Sigmoid colon (tissue), 7 donors: ENCODE data around the gene CTXN1. TPM values are rescaled to one million over a fixed set of nuclear protein-coding genes. Genes with fewer than 3 reads are reported as not detected.

Experiments used
- DNase-seq: peaks from one replicate; pipeline ENCODE4 v3.0.0-alpha.2; 2019
- H3K27ac ChIP-seq, 4 donors: fragments of 200-600 bp; sonication (generic); one replicate each; pipeline ENCODE4 v1.5.1; 2016 to 2019; ENCODE audit warnings: mild to moderate bottlenecking in 1 of 4
- H3K27me3 ChIP-seq, 3 donors: fragments of 200-600 bp; sonication (generic); one replicate each; pipeline ENCODE4 v1.5.1; 2019; ENCODE audit warnings: mild to moderate bottlenecking in 1 of 3
- H3K36me3 ChIP-seq, 4 donors: fragments of 200-600 bp; sonication (generic); one replicate each; pipeline ENCODE4 v1.5.1; 2016 to 2019
- H3K4me1 ChIP-seq, 4 donors: fragments of 200-600 bp; sonication (generic); one replicate each; pipeline ENCODE4 v1.5.1; 2017 to 2019
- H3K4me3 ChIP-seq, 4 donors: fragments of 200-600 bp; sonication (generic); one replicate each; pipeline ENCODE4 v1.5.1; 2017 to 2019; ENCODE audit warnings: mild to moderate bottlenecking in 2 of 4, moderate library complexity in 1 of 4
- H3K9me3 ChIP-seq, 4 donors: fragments of 200-600 bp in 3 of 4; sonication (generic) in 3 of 4; one replicate each; pipeline versions ENCODE4 v1.5.1 to v1.6.1; 2013 to 2019
- CTCF ChIP-seq, 4 experiments: fragments of 450-650 bp in 3 of 4; fragments of 200-600 bp in 1 of 4; IDR thresholded peaks; one replicate each; pipeline ENCODE4 v1.5.1; 2016 to 2019; ENCODE audit warnings: antibody characterized with exemption in 4 of 4, mild to moderate bottlenecking in 3 of 4, moderate library complexity in 2 of 4
- EP300 ChIP-seq, 4 donors: sonication (generic); formaldehyde crosslinking; IDR thresholded peaks; one replicate each; pipeline ENCODE4 v1.6.1; 2017; ENCODE audit warnings: antibody characterized with exemption in 4 of 4
- POLR2A ChIP-seq, 2 donors: fragments of 450-650 bp; IDR thresholded peaks; one replicate each; pipeline ENCODE4 v1.6.1; 2016; ENCODE audit warnings: antibody characterized with exemption in 2 of 2, mild to moderate bottlenecking in 2 of 2, moderate library complexity in 2 of 2
- POLR2AphosphoS5 ChIP-seq, 4 donors: sonication (generic); formaldehyde crosslinking; IDR thresholded peaks; one replicate each; pipeline ENCODE4 v1.6.1; 2017; ENCODE audit warnings: antibody characterized with exemption in 4 of 4
- WGBS, 2 donors: extraction: QIAGEN DNeasy Blood & Tissue Kit; methylation state at CpG; one replicate each; pipeline ENCODE4 v1.1.7; 2013; 5-methylcytosine and 5-hydroxymethylcytosine counted together
- intact Hi-C: fragments of 100-400 bp; cut with DNase I; formaldehyde crosslinking; loops from one replicate; pipeline ENCODE4 v1.15.1; 2023
- polyA plus RNA-seq, 3 donors: library from polyadenylated mRNA; stranded (reverse); fragments of 200-250 nt; gene quantifications; one replicate each; pipeline ENCODE4 v1.2.3, GENCODE V29; 2013
- total RNA-seq, 4 donors: library from RNA; depleted of rRNA; stranded (reverse); fragments of >200 nt; gene quantifications; one replicate each; pipeline ENCODE4 v1.1.0, GENCODE V29; 2016
- donor health status: healthy with polysubstance abuse.
- donor health status: Bipolar disorder and iron deficiency.
- donor health status: healthy.

CTXN1 gene
- total and polyA plus RNA-seq, 7 donors: 0.60 to 92.2 (median 25.3) TPM

GRCh38 chr19:7916103-7916954 is 9.6 kb downstream of the CTXN1 start:
- no peak for TF ChIP-seq POLR2A (IDR thresholded peaks at IDR 0.05)
- TF ChIP-seq EP300 (IDR thresholded peaks at IDR 0.05): no peak
- no peak for TF ChIP-seq CTCF (IDR thresholded peaks at IDR 0.05)
- TF ChIP-seq POLR2AphosphoS5 (IDR thresholded peaks at IDR 0.05): no peak
- H3K27ac ChIP-seq: peak overlapping the region in 1 of 4 donors; percentile 81
- H3K4me1 ChIP-seq: peaks cover 0 to 48% (median 46%) of the 10 kb centered on the region in 4 donors
- intact Hi-C loops: no loop called here
- peak overlapping the region in 3 of 4 donors; percentile 8 to 42 (median 33) for H3K4me3 ChIP-seq
- H3K36me3 ChIP-seq: peaks cover 17 to 23% (median 18%) of the 10 kb centered on the region in 4 donors
- 1% methylated on average over 104 of the region's 104 CpGs for WGBS, 2 donors
- peaks cover 38 to 52% (median 52%) of the 10 kb centered on the region in 3 donors for H3K27me3 ChIP-seq
- H3K9me3 ChIP-seq: no peaks in the 10 kb centered on the region
- DNase-seq: no peak

- Histone ChIP-seq H3K36me3 (peaks cover 25 to 31% (median 26%) of the 10 kb centered on the region in 4 donors), H3K4me3 (peak overlapping the region in 1 of 4 donors; percentile 33), H3K4me1 (peaks cover 0 to 43% (median 41%) of the 10 kb centered on the region in 4 donors), H3K9me3 (no peaks in the 10 kb centered on the region), H3K27ac (no peak overlapping the region), H3K27me3 (peaks cover 38 to 52% (median 52%) of the 10 kb centered on the region in 3 donors)
- 38 to 49% methylated on average over 24 of the region's 24 CpGs for WGBS, 2 donors
- intact Hi-C loops: no loop called here
- no peak for DNase-seq
- peak in 1 of 4 donors; percentile 24 for TF ChIP-seq POLR2AphosphoS5 (IDR thresholded peaks at IDR 0.05)
- TF ChIP-seq POLR2A (IDR thresholded peaks at IDR 0.05): no peak
Observed at GRCh38 chr19:7915250-7916102, 10.5 kb downstream of the CTXN1 start.

- H3K4me1 ChIP-seq: peaks cover 0 to 39% (median 36%) of the 10 kb centered on the region in 4 donors
- DNase-seq: no peak
Observed at GRCh38 chr19:7914598-7915045, 11.3 kb downstream of the CTXN1 start, which contains the start of gene TGFBR3L. TSS of gene TGFBR3L (plus strand) at chr19:7914830.

GRCh38 chr19:7914099-7914498 is 11.8 kb downstream of the CTXN1 start:
- H3K9me3 ChIP-seq: no peaks in the 10 kb centered on the region
- H3K4me1 ChIP-seq: peaks cover 0 to 34% (median 32%) of the 10 kb centered on the region in 4 donors
- no peak for TF ChIP-seq EP300 (IDR thresholded peaks at IDR 0.05)
- TF ChIP-seq CTCF (IDR thresholded peaks at IDR 0.05): no peak
- TF ChIP-seq POLR2AphosphoS5 (IDR thresholded peaks at IDR 0.05): no peak
- TF ChIP-seq POLR2A (IDR thresholded peaks at IDR 0.05): no peak
- 43 to 72% methylated on average over 12 of the region's 12 CpGs for WGBS, 2 donors
- no peak for DNase-seq
- intact Hi-C loops: no loop called here
- H3K27me3 ChIP-seq: peaks cover 38 to 50% (median 47%) of the 10 kb centered on the region in 3 donors
- H3K4me3 ChIP-seq: no peak overlapping the region
- no peak overlapping the region for H3K27ac ChIP-seq
- peaks cover 35 to 45% (median 37%) of the 10 kb centered on the region in 4 donors for H3K36me3 ChIP-seq

More at GRCh38 chr19:7914598-7915045, 11.3 kb downstream of the CTXN1 start, which contains the start of gene TGFBR3L:
- TF ChIP-seq POLR2AphosphoS5 (IDR thresholded peaks at IDR 0.05) (peak in 1 of 4 donors; percentile 38), EP300 (IDR thresholded peaks at IDR 0.05) (no peak)
- intact Hi-C loops: no loop called here
- Histone ChIP-seq H3K36me3 (peaks cover 34 to 40% (median 34%) of the 10 kb centered on the region in 4 donors), H3K4me3 (no peak within 1 kb of the TSS), H3K9me3 (no peaks in the 10 kb centered on the region), H3K27me3 (peaks cover 38 to 52% (median 52%) of the 10 kb centered on the region in 3 donors), H3K27ac (no peak within 1 kb of the TSS)
- WGBS, 2 donors: 40 to 73% methylated on average over 12 of the region's 12 CpGs

GRCh38 chr19:7913652-7914051 is 12.3 kb downstream of the CTXN1 start:
- Histone ChIP-seq H3K27me3 (peaks cover 33 to 46% (median 42%) of the 10 kb centered on the region in 3 donors), H3K4me3 (no peak overlapping the region), H3K36me3 (peaks cover 35 to 49% (median 38%) of the 10 kb centered on the region in 4 donors), H3K4me1 (peaks cover 0 to 29% (median 28%) of the 10 kb centered on the region in 4 donors), H3K27ac (no peak overlapping the region), H3K9me3 (no peaks in the 10 kb centered on the region)
- DNase-seq: no peak
- WGBS, 2 donors: 80 to 89% methylated on average over 10 of the region's 10 CpGs
- TF ChIP-seq EP300 (IDR thresholded peaks at IDR 0.05) (no peak), POLR2AphosphoS5 (IDR thresholded peaks at IDR 0.05) (no peak), POLR2A (IDR thresholded peaks at IDR 0.05) (no peak), CTCF (IDR thresholded peaks at IDR 0.05) (no peak)
- intact Hi-C loops: no loop called here
